NCI-H446 (cell line): ENCODE measurements around the gene HTRA3.
"Not testable (repeated sequence)": the region's sequence is repeated elsewhere in the genome, so short reads cannot be mapped to it uniquely, and the experiment has no call there.

Experiments used
- DNase-seq, 2 experiments: peaks; one replicate each; lab custom pipeline; 2025; lab: John Stamatoyannopoulos, UW

The HTRA3 gene

GRCh38 chr4:8325291-8325973, 55.9 kb downstream of the HTRA3 start:
- DNase-seq = no peak

DNA sequence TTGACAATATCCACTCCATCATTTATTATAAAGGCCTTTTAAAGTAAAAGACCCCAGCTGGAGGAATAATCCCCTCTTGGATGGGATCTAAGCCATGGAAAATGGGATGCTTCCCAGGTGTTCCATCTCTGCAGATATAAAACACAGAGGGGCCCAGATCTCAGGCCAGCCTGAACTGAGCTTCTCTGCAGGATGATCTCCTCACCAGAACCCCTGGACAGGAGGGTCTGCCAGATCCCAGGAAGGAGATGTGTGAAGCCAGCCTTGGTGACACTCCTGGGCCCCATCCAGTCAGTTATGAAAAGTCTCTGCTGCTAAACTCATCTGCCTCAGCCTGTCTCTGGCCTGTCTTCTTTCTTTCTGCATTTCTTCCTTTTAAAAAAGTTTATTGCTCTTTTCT, 56.7 kb downstream of the HTRA3 start:
- DNase-seq = no peak

DNA sequence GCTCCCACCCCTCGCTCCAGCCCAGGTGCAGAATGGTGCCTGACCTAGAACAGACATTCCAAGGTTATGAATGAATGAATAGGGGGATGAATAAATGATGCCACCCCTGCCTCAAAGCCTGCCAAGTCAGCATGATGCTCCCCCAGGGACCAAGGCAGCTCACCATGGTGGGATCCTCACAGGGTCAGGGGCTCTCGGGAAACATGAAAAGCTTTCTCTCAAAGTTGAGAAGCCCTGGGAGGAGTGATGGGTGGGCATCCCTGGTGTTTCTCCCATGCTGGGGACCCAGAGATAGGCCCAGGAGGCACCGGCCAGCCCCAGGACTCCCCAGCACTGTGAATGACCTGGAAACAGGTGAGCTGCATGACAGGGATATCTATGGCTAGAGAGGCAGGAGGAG, 58.9 kb downstream of the HTRA3 start:
- DNase-seq = no peak

DNA sequence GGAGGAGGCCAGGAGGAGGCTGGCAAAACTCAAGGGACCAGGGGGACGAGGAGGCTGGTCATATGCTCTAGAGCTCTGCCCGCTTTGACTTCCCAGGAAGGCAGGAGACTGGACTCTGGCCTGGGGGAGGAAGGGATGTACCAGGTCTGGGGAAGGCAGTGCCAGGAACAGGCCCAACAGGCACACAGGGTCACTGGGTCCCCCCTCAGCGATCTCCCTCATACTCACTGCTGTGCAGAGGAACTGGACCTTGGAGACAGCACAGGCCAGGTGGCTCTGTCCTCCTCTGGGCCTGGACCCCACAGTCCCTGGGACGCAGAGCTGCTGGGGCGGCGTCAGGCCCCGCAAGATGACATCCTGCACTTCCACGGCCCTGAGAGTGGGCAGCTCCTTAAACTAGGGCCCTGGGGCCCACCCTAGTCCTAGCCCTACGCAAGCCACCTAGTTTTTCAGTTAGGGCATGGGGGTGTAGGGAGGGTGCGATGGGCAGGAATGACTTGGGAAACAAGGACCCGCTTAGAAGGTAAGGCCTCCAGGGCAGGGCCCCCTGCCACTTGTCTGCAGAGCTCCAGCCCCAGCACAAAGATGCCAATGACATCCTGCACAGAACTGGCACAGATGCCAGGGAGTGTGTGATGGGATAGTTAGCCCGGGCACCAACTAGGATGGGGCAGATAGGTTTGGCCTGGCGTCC, 59.5 kb downstream of the HTRA3 start:
- DNase-seq = no peak

DNA sequence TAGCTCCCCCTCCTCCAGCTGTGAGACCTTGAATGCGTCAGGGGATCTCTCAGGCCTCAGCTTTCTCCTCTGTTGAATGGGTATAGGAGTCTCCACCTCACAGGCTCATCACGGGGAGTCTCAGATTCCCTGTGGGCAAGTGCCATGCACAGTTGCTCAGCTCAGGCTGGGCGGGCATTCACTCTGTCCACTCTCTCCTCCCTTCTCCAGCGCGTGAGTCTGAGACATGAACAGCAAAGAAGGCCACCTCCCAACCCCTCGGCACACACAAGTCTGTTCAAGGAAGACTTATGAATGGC, 60.0 kb downstream of the HTRA3 start:
- DNase-seq = no peak

GRCh38 chr4:8329859-8330761, 60.6 kb downstream of the HTRA3 start:
- DNase-seq = no peak

GRCh38 chr4:8330821-8331574, 61.4 kb downstream of the HTRA3 start:
- DNase-seq = no peak

DNA sequence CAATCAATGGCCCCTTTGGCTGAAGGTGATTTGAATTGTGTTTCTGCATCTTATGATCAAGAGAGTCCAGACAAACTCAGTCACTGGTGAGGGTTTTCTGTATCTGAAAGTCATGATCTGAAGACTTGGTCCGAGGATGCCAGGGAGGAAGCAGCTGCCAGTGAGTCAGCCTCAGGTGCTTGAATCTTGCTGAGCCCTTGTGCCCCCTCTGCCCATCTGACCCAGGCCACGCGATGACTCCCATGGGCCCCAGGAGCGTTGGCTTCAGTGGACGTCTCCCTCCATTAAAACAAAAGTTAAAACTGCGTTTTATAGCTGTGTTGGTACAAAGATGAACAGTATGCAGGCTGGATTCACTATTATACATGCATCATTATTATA, 62.0 kb downstream of the HTRA3 start:
- DNase-seq = no peak

DNA sequence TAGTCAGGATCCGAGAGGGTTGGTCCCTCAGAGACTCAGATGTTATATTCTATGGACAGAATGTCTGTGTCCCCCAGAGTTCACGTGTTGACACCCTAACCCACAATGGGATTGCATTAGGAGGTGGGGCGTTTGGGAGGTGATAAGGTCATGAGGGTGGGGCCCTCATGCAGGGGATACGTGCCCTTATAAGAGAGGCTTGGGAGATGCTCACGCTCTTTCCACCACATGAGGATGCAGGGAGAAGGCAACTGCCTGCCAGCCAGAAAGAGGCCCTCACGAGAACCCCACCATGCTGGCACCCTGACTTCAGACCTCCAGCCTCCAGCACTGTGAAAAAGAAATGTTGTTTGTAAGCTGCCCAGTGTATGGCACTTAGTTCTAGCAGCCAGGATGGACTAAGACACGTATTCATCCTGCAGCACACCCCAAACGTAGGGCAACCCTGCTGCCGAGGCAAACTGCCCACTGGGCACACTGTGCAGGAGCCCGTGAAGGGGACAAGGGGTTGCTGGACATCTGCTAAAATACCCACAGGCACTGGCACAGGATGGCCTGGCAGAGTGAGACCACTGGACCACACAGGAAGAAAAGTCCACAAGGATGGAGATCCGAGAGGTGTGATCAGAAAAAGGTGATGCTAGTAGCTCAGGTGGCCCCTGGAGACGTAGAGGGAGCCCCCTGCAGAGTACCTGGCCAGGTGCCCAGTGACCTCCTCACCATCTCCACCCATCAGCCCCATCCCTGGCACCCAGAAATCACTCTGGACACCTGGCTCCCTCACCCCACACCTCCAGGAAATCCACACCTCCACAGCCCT, 62.7 kb downstream of the HTRA3 start:
- DNase-seq = no peak

GRCh38 chr4:8332891-8333331, 63.4 kb downstream of the HTRA3 start:
- DNase-seq = no peak

- DNase-seq = no peak
Measured at GRCh38 chr4:8333726-8334460, 64.3 kb downstream of the HTRA3 start.

DNA sequence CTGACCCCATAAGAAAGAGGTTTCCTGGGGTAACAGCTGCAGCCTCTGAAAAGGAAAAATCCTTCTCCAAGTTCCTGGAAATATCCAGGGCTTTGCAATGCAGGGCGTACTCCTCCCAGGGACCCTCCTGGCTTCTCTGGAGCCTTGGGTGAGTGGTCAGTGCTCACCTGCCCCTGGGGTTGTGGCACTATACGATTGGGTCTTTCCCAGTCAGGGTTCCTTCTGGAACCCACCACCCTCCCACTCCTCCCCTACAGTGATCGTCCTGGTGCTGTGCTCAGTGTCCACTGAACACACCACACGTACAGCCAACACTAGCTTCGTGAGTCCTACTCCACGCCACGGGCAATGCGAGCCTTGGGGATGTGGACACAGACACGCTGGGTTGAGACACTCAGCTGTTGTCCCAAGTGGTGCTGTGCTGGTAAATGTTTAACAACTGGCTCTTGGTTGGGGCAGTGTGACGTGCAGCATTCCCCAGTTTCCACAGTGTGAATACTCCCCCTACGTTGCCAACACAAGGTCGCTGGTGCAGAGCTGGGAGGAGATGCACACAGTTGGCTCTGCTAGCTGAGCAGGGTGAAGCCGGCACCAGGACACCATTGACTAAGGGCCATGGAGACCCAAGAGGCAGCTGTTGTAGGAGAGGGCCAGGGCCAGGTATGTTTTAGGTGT, 65.4 kb downstream of the HTRA3 start:
- no peak for DNase-seq

DNA sequence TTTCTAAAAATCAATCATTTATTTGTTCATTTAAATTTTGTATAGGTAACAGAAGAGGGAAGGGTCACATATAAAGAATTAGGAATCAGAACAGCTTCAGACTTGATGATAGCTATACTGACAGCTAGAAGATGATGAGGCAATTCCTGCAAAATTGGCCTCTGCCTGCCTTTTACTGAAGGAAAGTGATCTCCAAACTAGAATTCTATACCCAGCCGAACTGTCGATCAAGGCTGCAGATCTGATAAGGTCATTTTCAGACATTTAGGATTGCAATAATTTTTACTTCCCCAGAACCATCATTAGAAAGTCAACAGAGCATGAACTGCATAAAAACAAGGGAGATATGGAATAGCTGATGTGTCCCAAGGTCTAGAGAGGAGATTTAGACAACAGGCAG, 66.3 kb downstream of the HTRA3 start:
- DNase-seq = no peak

GRCh38 chr4:8336412-8337075, 67.0 kb downstream of the HTRA3 start:
- no peak for DNase-seq

- peak in 1 of 2 experiments; percentile 12 for DNase-seq
Measured at GRCh38 chr4:8338351-8338961, 68.9 kb downstream of the HTRA3 start.

GRCh38 chr4:8340781-8341241, 71.3 kb downstream of the HTRA3 start:
- DNase-seq = peak in 1 of 2 experiments; percentile 26

DNA sequence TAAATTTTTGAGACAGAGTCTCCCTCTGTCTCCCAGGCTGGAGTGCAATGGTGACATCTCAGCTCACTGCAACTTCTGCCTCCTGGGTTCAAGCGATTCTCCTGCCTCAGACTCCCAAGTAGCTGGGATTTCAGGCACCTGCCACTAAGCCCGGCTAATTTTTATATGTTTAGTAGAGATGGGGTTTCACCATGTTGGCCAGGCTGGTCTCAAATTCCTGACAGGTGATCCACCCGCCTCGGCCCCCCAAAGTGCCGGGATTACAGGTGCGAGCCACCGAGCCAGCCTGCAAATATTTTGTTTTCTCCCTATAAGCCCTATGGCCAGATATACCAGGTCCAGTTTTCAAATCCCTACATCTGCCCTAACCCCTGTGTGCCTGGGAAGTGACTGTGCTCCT, 71.7 kb downstream of the HTRA3 start:
- DNase-seq = not testable (repeated sequence)

GRCh38 chr4:8341691-8342090, 72.1 kb downstream of the HTRA3 start:
- no peak for DNase-seq
